Panc1 (cell line): ENCODE measurements around the gene PHLPP1. TPM values are rescaled to one million over a fixed set of nuclear protein-coding genes. Genes with fewer than 3 reads are reported as not detected.

ENCODE experiments used
- ATAC-seq: fragments of 200-7000 bp; cut with Tn5 transposase; 2 replicates; pipeline ENCODE4 v1.9.1; 2020; ENCODE audit warnings: mild to moderate bottlenecking, moderate library complexity
- BruUV-seq: library from RNA; stranded (reverse); fragments of 400-500 nt; replicated peaks from 2 replicates; lab custom pipeline; 2021; lab: Mats Ljungman, UMichigan
- CTCF ChIA-PET: fragments of 300-600 bp; sonication (Branson Sonifier 250); formaldehyde crosslinking; loops from one replicate; lab custom pipeline; 2022; ENCODE audit warnings: antibody characterized with exemption; lab: Charles Lee
- POLR2A ChIA-PET: fragments of 300-600 bp; sonication (Branson Sonifier 250); formaldehyde crosslinking; loops from one replicate; lab custom pipeline; 2022; ENCODE audit warnings: antibody characterized with exemption; lab: Charles Lee
- DNase-seq: peaks from one replicate; pipeline ENCODE4 v3.0.0-alpha.2; 2010; ENCODE audit warnings: low read depth, low spot score
- H3K27ac ChIP-seq: 2 replicates; pipeline ENCODE4 v1.5.1; 2011; ENCODE audit warnings: mild to moderate bottlenecking, low read length, inconsistent platforms
- H3K27me3 ChIP-seq: fragments of 200-500 bp; sonication (Bioruptor generic); 2 replicates; pipeline ENCODE4 v1.6.0; 2014; ENCODE audit warnings: low read length, inconsistent platforms; ENCODE audit not compliant: control insufficient read depth, insufficient read depth
- H3K36me3 ChIP-seq: fragments of 200-500 bp; sonication (Bioruptor generic); 2 replicates; pipeline ENCODE4 v1.5.1; 2014; ENCODE audit warnings: inconsistent platforms, mild to moderate bottlenecking, low read length, moderate library complexity; ENCODE audit not compliant: control insufficient read depth, insufficient read depth
- H3K4me1 ChIP-seq: 2 replicates; pipeline ENCODE4 v1.5.1; 2011; ENCODE audit warnings: inconsistent platforms, mild to moderate bottlenecking, low read length, moderate library complexity; ENCODE audit not compliant: control insufficient read depth, insufficient read depth
- H3K4me3 ChIP-seq, 2 experiments: 2 replicates each; pipeline ENCODE4 v1.5.1; 2011 to 2012; ENCODE audit warnings: low read depth in 2 of 2, low read length in 2 of 2, mild to moderate bottlenecking in 2 of 2, inconsistent platforms in 1 of 2, moderate library complexity in 1 of 2
- H3K9me3 ChIP-seq: fragments of 200-500 bp; sonication (Bioruptor generic); 2 replicates; pipeline ENCODE4 v1.5.1; 2014; ENCODE audit warnings: low read depth, mild to moderate bottlenecking, inconsistent platforms, low read length, moderate library complexity; ENCODE audit not compliant: control insufficient read depth, insufficient read depth
- CTCF ChIP-seq: fragments of 450-650 bp; IDR thresholded peaks from 2 replicates; pipeline ENCODE4 v1.5.1; 2017; ENCODE audit warnings: mild to moderate bottlenecking
- POLR2AphosphoS5 ChIP-seq: IDR thresholded peaks from 2 replicates; pipeline ENCODE4 v1.6.1; 2012; ENCODE audit warnings: mild to moderate bottlenecking, low read depth, low read length, moderate library complexity
- REST ChIP-seq, 2 experiments: IDR thresholded peaks; 2 replicates each; pipeline ENCODE4 v1.6.1; 2011 to 2012; ENCODE audit warnings: low read depth in 2 of 2, control low read depth in 1 of 2, low read length in 1 of 2, mild to moderate bottlenecking in 1 of 2, moderate library complexity in 1 of 2; ENCODE audit not compliant: insufficient read depth in 1 of 2
- SIN3A ChIP-seq: IDR thresholded peaks from 2 replicates; pipeline ENCODE4 v1.6.1; 2012; ENCODE audit warnings: low read depth, mild to moderate bottlenecking, low read length, moderate library complexity, borderline replicate concordance; ENCODE audit not compliant: insufficient read depth
- TCF7L2 ChIP-seq: IDR thresholded peaks from 2 replicates; pipeline ENCODE4 v1.6.1; 2011; ENCODE audit warnings: mild to moderate bottlenecking, low read depth, low read length, inconsistent platforms
- in situ Hi-C: cut with HindIII; loops from 2 replicates; pipeline ENCODE4 v1.10.0; 2016; ENCODE audit warnings: low sequenced_read_pairs, low pct_unique_long_range_greater_than_20kb
- intact Hi-C: fragments of 100-400 bp; cut with micrococcal nuclease; formaldehyde crosslinking; loops from one replicate; pipeline ENCODE4 v1.10.0; 2022; ENCODE audit not compliant: unreplicated experiment
- total RNA-seq: library from RNA; stranded (reverse); gene quantifications from one replicate; pipeline ENCODE4 v1.2.1, GENCODE V29; 2021; ENCODE audit not compliant: unreplicated experiment

The PHLPP1 gene
- total RNA-seq, 1 experiment from 2014 or later: 6.3 TPM

- Histone ChIP-seq H3K4me3 (no peak overlapping the region), H3K36me3 (no peaks in the 10 kb centered on the region), H3K9me3 (no peaks in the 10 kb centered on the region), H3K27me3 (no peaks in the 10 kb centered on the region), H3K27ac (no peak overlapping the region), H3K4me1 (no peaks in the 10 kb centered on the region)
- ChIA-PET POLR2A (no interaction called here), CTCF (no interaction called here)
- ATAC-seq: no peak
- BruUV-seq: no TSS peak
- TF ChIP-seq POLR2AphosphoS5: no peak
- no peak for TF ChIP-seq TCF7L2
- no peak for TF ChIP-seq SIN3A
- no peak for TF ChIP-seq REST (IDR thresholded peaks at IDR 0.05; ENCODE audit: insufficient read depth in 1 of 2, low read depth in 2 of 2, low read length in 1 of 2)
- TF ChIP-seq CTCF: no peak
- DNase-seq: no peak
- intact Hi-C loops (no loop called here), in situ Hi-C loops (no loop called here)
These were observed 20.0 kb downstream of the PHLPP1 start for GRCh38 chr18:62735387-62735786.

- no peak overlapping the region for H3K27ac ChIP-seq
- no peak overlapping the region for H3K4me3 ChIP-seq
- ATAC-seq (no peak), DNase-seq (no peak)
- no peaks in the 10 kb centered on the region for H3K9me3 ChIP-seq
- no TSS peak for BruUV-seq
- peaks cover 4% of the 10 kb centered on the region for H3K4me1 ChIP-seq
- TF ChIP-seq SIN3A (no peak), CTCF (no peak), TCF7L2 (no peak), POLR2AphosphoS5 (no peak), REST (IDR thresholded peaks at IDR 0.05; ENCODE audit: insufficient read depth in 1 of 2, low read depth in 2 of 2, low read length in 1 of 2) (no peak)
- H3K36me3 ChIP-seq: no peaks in the 10 kb centered on the region
- POLR2A ChIA-PET: interaction anchor here (0.6 kb wide), 2 partner anchors 10 to 11 kb away, joined by 4 to 6 read pairs; no protein-coding TSS in a partner anchor
- CTCF ChIA-PET: interaction anchor here (0.6 kb wide), 1 partner anchor 596 kb away, joined by 6 read pairs; no protein-coding TSS in a partner anchor
- H3K27me3 ChIP-seq: no peaks in the 10 kb centered on the region
- in situ Hi-C loops (no loop called here), intact Hi-C loops (no loop called here)
These were observed 20.9 kb downstream of the PHLPP1 start for GRCh38 chr18:62736077-62736855.
